Measurements from ENCODE around the gene MRPS12.

The MRPS12 gene

GRCh38 chr19:38912600-38913514 lies 17.9 kb upstream of the MRPS12 start:
- H3K36me3 ChIP-seq (ENCODE audit: insufficient read depth, low read length) = peaks cover 2% of the 10 kb centered on the region

GRCh38 chr19:38913958-38914357 lies 16.8 kb upstream of the MRPS12 start:
- Histone ChIP-seq H3K9me3 (ENCODE audit: low read length) (no peaks in the 10 kb centered on the region), H3K36me3 (ENCODE audit: insufficient read depth, low read length) (no peaks in the 10 kb centered on the region)

More at GRCh38 chr19:38912600-38913514, 17.9 kb upstream of the MRPS12 start:
- Histone ChIP-seq H3K27ac (ENCODE audit: low read depth, low read length) (no peak overlapping the region), H3K9ac (ENCODE audit: low read length) (no peak overlapping the region), H3K9me3 (ENCODE audit: low read length) (no peaks in the 10 kb centered on the region), H3K4me3 (ENCODE audit: low read depth in 1 of 2, low read length in 2 of 2) (no peak overlapping the region), H3K4me1 (ENCODE audit: insufficient read depth, low read length) (no peaks in the 10 kb centered on the region), H3K27me3 (ENCODE audit: control insufficient read depth in 1 of 2, insufficient read depth in 2 of 2, low read length in 2 of 2) (peaks cover 0 to 11% of the 10 kb centered on the region in 2 donors)

GRCh38 chr19:38915329-38916321 lies 15.1 kb upstream of the MRPS12 start:
- Histone ChIP-seq H3K36me3 (ENCODE audit: insufficient read depth, low read length) (no peaks in the 10 kb centered on the region), H3K9me3 (ENCODE audit: low read length) (no peaks in the 10 kb centered on the region), H3K27me3 (ENCODE audit: control insufficient read depth in 1 of 2, insufficient read depth in 2 of 2, low read length in 2 of 2) (peaks cover 0 to 11% of the 10 kb centered on the region in 2 donors)

More at GRCh38 chr19:38913958-38914357, 16.8 kb upstream of the MRPS12 start:
- Histone ChIP-seq H3K27me3 (ENCODE audit: control insufficient read depth in 1 of 2, insufficient read depth in 2 of 2, low read length in 2 of 2) (peaks cover 0 to 11% of the 10 kb centered on the region in 2 donors), H3K9ac (ENCODE audit: low read length) (no peak overlapping the region), H3K4me3 (ENCODE audit: low read depth in 1 of 2, low read length in 2 of 2) (no peak overlapping the region), H3K4me1 (ENCODE audit: insufficient read depth, low read length) (no peaks in the 10 kb centered on the region), H3K27ac (ENCODE audit: low read depth, low read length) (no peak overlapping the region)

GRCh38 chr19:38917516-38917915 lies 13.2 kb upstream of the MRPS12 start:
- H3K36me3 ChIP-seq (ENCODE audit: insufficient read depth, low read length) = no peaks in the 10 kb centered on the region
- H3K27me3 ChIP-seq (ENCODE audit: control insufficient read depth in 1 of 2, insufficient read depth in 2 of 2, low read length in 2 of 2) = no peaks in the 10 kb centered on the region
- H3K4me3 ChIP-seq (ENCODE audit: low read depth in 1 of 2, low read length in 2 of 2) = no peak overlapping the region
- H3K27ac ChIP-seq (ENCODE audit: low read depth, low read length) = no peak overlapping the region
- H3K9ac ChIP-seq (ENCODE audit: low read length) = no peak overlapping the region
- H3K9me3 ChIP-seq (ENCODE audit: low read length) = no peaks in the 10 kb centered on the region
- H3K4me1 ChIP-seq (ENCODE audit: insufficient read depth, low read length) = no peaks in the 10 kb centered on the region

More at GRCh38 chr19:38915329-38916321, 15.1 kb upstream of the MRPS12 start:
- Histone ChIP-seq H3K9ac (ENCODE audit: low read length) (no peak overlapping the region), H3K27ac (ENCODE audit: low read depth, low read length) (no peak overlapping the region), H3K4me1 (ENCODE audit: insufficient read depth, low read length) (no peaks in the 10 kb centered on the region), H3K4me3 (ENCODE audit: low read depth in 1 of 2, low read length in 2 of 2) (no peak overlapping the region)

GRCh38 chr19:38917921-38918491 lies 12.7 kb upstream of the MRPS12 start:
- no peak overlapping the region for H3K9ac ChIP-seq (ENCODE audit: low read length)
- H3K36me3 ChIP-seq (ENCODE audit: insufficient read depth, low read length) = no peaks in the 10 kb centered on the region
- no peaks in the 10 kb centered on the region for H3K4me1 ChIP-seq (ENCODE audit: insufficient read depth, low read length)
- no peaks in the 10 kb centered on the region for H3K27me3 ChIP-seq (ENCODE audit: control insufficient read depth in 1 of 2, insufficient read depth in 2 of 2, low read length in 2 of 2)
- no peaks in the 10 kb centered on the region for H3K9me3 ChIP-seq (ENCODE audit: low read length)
- H3K27ac ChIP-seq (ENCODE audit: low read depth, low read length) = no peak overlapping the region
- H3K4me3 ChIP-seq (ENCODE audit: low read depth in 1 of 2, low read length in 2 of 2) = no peak overlapping the region

GRCh38 chr19:38918526-38918925 lies 12.2 kb upstream of the MRPS12 start:
- Histone ChIP-seq H3K4me1 (ENCODE audit: insufficient read depth, low read length) (no peaks in the 10 kb centered on the region), H3K27ac (ENCODE audit: low read depth, low read length) (no peak overlapping the region), H3K9me3 (ENCODE audit: low read length) (no peaks in the 10 kb centered on the region), H3K27me3 (ENCODE audit: control insufficient read depth in 1 of 2, insufficient read depth in 2 of 2, low read length in 2 of 2) (no peaks in the 10 kb centered on the region), H3K4me3 (ENCODE audit: low read depth in 1 of 2, low read length in 2 of 2) (no peak overlapping the region), H3K36me3 (ENCODE audit: insufficient read depth, low read length) (no peaks in the 10 kb centered on the region), H3K9ac (ENCODE audit: low read length) (no peak overlapping the region)

GRCh38 chr19:38919837-38920601 lies 10.7 kb upstream of the MRPS12 start:
- H3K36me3 ChIP-seq (ENCODE audit: insufficient read depth, low read length) = peaks cover 8% of the 10 kb centered on the region
- no peaks in the 10 kb centered on the region for H3K27me3 ChIP-seq (ENCODE audit: control insufficient read depth in 1 of 2, insufficient read depth in 2 of 2, low read length in 2 of 2)
- H3K9me3 ChIP-seq (ENCODE audit: low read length) = no peaks in the 10 kb centered on the region
- no peaks in the 10 kb centered on the region for H3K4me1 ChIP-seq (ENCODE audit: insufficient read depth, low read length)
- H3K9ac ChIP-seq (ENCODE audit: low read length) = no peak overlapping the region
- H3K27ac ChIP-seq (ENCODE audit: low read depth, low read length) = no peak overlapping the region
- no peak overlapping the region for H3K4me3 ChIP-seq (ENCODE audit: low read depth in 1 of 2, low read length in 2 of 2)

GRCh38 chr19:38920602-38921419 lies 9.9 kb upstream of the MRPS12 start:
- H3K36me3 ChIP-seq (ENCODE audit: insufficient read depth, low read length) = peaks cover 8% of the 10 kb centered on the region
- H3K4me1 ChIP-seq (ENCODE audit: insufficient read depth, low read length) = no peaks in the 10 kb centered on the region

GRCh38 chr19:38921420-38922274 lies 9.1 kb upstream of the MRPS12 start:
- no peaks in the 10 kb centered on the region for H3K4me1 ChIP-seq (ENCODE audit: insufficient read depth, low read length)
- H3K27ac ChIP-seq (ENCODE audit: low read depth, low read length) = no peak overlapping the region
- peaks cover 8% of the 10 kb centered on the region for H3K36me3 ChIP-seq (ENCODE audit: insufficient read depth, low read length)
- H3K4me3 ChIP-seq (ENCODE audit: low read depth in 1 of 2, low read length in 2 of 2) = no peak overlapping the region
- H3K27me3 ChIP-seq (ENCODE audit: control insufficient read depth in 1 of 2, insufficient read depth in 2 of 2, low read length in 2 of 2) = no peaks in the 10 kb centered on the region
- no peaks in the 10 kb centered on the region for H3K9me3 ChIP-seq (ENCODE audit: low read length)
- no peak overlapping the region for H3K9ac ChIP-seq (ENCODE audit: low read length)

More at GRCh38 chr19:38920602-38921419, 9.9 kb upstream of the MRPS12 start:
- Histone ChIP-seq H3K27me3 (ENCODE audit: control insufficient read depth in 1 of 2, insufficient read depth in 2 of 2, low read length in 2 of 2) (no peaks in the 10 kb centered on the region), H3K9me3 (ENCODE audit: low read length) (no peaks in the 10 kb centered on the region), H3K4me3 (ENCODE audit: low read depth in 1 of 2, low read length in 2 of 2) (no peak overlapping the region), H3K27ac (ENCODE audit: low read depth, low read length) (no peak overlapping the region), H3K9ac (ENCODE audit: low read length) (no peak overlapping the region)

All from muscle layer of colon (tissue), 2 donors.